Body of pancreas (tissue), 4 donors: ENCODE results near the gene RHBDL1.

ENCODE experiments used
- POLR2A ChIP-seq, 3 donors: fragments of 450-650 bp; IDR thresholded peaks; one replicate each; pipeline ENCODE4 v1.6.1; 2016; ENCODE audit warnings: antibody characterized with exemption in 3 of 3, mild to moderate bottlenecking in 2 of 3
- TF ChIP-seq, protein P1 (sequence below), 7 experiments: fragments of 450-650 bp in 4 of 7; fragments of 200-600 bp in 3 of 7; sonication (generic) in 3 of 7; IDR thresholded peaks; one replicate each; pipeline ENCODE4 v1.5.1; 2016 to 2019; ENCODE audit warnings: antibody characterized with exemption in 7 of 7

- TF ChIP-seq, protein P1, sequence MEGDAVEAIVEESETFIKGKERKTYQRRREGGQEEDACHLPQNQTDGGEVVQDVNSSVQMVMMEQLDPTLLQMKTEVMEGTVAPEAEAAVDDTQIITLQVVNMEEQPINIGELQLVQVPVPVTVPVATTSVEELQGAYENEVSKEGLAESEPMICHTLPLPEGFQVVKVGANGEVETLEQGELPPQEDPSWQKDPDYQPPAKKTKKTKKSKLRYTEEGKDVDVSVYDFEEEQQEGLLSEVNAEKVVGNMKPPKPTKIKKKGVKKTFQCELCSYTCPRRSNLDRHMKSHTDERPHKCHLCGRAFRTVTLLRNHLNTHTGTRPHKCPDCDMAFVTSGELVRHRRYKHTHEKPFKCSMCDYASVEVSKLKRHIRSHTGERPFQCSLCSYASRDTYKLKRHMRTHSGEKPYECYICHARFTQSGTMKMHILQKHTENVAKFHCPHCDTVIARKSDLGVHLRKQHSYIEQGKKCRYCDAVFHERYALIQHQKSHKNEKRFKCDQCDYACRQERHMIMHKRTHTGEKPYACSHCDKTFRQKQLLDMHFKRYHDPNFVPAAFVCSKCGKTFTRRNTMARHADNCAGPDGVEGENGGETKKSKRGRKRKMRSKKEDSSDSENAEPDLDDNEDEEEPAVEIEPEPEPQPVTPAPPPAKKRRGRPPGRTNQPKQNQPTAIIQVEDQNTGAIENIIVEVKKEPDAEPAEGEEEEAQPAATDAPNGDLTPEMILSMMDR (IDR thresholded peaks at IDR 0.05), result peak in 6 of 7 experiments; percentile 22 to 65 (median 58)
- no peak for TF ChIP-seq POLR2A (IDR thresholded peaks at IDR 0.05)
Measured at GRCh38 chr16:648071-648780, 27.2 kb upstream of the RHBDL1 start.
